ENCODE results near the gene PSMC5. TPM values are rescaled to one million over a fixed set of nuclear protein-coding genes. Genes with fewer than 3 reads are reported as not detected.
"Not testable (repeated sequence)": the region's sequence is repeated elsewhere in the genome, so short reads cannot be mapped to it uniquely, and the experiment has no call there.

The PSMC5 gene
- total RNA-seq, 8 experiments from 2014 or later = 27.2 to 110 (median 71.3) TPM

DNA sequence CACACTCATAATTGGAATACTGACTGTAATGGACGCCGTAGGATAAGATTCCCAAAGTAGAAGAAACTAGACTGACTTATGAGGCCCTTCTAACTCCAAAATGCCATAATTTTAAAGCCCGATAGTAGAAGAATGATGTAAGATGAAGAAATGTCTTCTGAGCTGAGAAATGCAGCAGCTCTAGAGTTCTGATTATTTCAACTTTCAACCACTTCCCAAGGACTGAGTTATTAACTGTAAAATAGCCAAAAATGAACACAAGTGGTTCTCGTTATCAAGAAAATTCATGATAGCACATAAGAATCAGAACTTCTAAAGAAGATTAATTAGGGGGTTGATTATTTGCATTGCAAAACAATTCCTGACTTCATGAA, 43.0 kb downstream of the PSMC5 start:
- H3K4me3 ChIP-seq; H3K27ac ChIP-seq; in situ Hi-C loops (cut with MboI; ENCODE audit: low pct_unique_long_range_greater_than_20kb in 2 of 9, low sequenced_read_pairs in 9 of 9, unreplicated experiment in 9 of 9); H3K4me1 ChIP-seq (replicated peaks in 1 of 2); ATAC-seq (replicated peaks in 6 of 8): not testable (repeated sequence)
- WGBS, 10 experiments = 14 to 95% (median 82%) methylated on average over 1 to 4 of the region's 4 CpGs; no CpG with 5 or more reads in 3 of the 10 experiments

DNA sequence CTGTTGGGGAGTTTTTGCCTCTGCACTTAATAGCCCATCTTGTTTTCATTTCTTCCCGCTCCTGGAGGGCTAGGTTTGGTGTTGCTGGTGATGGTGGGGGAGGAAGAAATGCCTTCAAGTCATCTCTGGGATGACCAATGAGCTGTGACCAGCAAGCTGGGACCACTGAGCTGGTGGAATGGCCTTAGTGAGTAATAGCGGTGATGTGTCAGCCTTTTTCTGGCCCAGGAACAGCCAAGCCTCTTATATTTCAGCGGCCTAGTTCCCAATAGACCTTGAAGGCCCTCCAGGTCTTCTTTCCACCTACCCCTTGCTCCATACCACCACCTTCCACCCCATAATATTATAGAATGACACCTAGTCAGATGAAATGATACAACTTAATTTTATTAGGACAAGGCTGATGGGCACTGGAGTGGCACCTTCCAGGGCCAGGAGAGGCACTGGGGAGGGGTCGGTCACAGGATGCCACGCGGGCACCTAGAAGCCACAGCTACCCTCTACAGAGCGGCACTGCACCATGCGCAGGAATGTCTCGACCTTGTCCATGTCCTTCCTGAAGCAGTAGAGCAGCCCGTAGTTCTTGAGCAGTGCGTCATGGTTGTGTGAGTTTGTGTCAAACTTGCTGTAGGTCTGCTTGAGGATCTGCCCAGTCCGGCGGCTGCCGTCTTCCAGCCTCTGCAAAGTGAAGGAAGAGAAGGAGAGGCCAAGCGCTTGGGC, 44.6 kb downstream of the PSMC5 start:
- H3K27ac ChIP-seq; in situ Hi-C loops (cut with MboI; ENCODE audit: low pct_unique_long_range_greater_than_20kb in 2 of 9, low sequenced_read_pairs in 9 of 9, unreplicated experiment in 9 of 9); ATAC-seq (replicated peaks in 6 of 8); H3K4me3 ChIP-seq; H3K4me1 ChIP-seq (replicated peaks in 1 of 2): not testable (repeated sequence)
- 60 to 82% methylated on average over 1 to 2 of the region's 15 CpGs; no CpG with 5 or more reads in 8 of the 10 experiments for WGBS, 10 experiments

GRCh38 chr17:63873577-63873976, 46.3 kb downstream of the PSMC5 start, which contains the start of gene CSH2:
Gene CSH2, minus strand, starts transcription at chr17:63873677. Its CDS starts 63 bp downstream, at chr17:63873614.
- no CpG with 5 or more reads among the region's 7 CpGs for WGBS, 10 experiments
- in situ Hi-C loops (cut with MboI; ENCODE audit: low pct_unique_long_range_greater_than_20kb in 2 of 9, low sequenced_read_pairs in 9 of 9, unreplicated experiment in 9 of 9); ATAC-seq (replicated peaks in 6 of 8); H3K27ac ChIP-seq; H3K4me1 ChIP-seq (replicated peaks in 1 of 2); H3K4me3 ChIP-seq: not testable (repeated sequence)

DNA sequence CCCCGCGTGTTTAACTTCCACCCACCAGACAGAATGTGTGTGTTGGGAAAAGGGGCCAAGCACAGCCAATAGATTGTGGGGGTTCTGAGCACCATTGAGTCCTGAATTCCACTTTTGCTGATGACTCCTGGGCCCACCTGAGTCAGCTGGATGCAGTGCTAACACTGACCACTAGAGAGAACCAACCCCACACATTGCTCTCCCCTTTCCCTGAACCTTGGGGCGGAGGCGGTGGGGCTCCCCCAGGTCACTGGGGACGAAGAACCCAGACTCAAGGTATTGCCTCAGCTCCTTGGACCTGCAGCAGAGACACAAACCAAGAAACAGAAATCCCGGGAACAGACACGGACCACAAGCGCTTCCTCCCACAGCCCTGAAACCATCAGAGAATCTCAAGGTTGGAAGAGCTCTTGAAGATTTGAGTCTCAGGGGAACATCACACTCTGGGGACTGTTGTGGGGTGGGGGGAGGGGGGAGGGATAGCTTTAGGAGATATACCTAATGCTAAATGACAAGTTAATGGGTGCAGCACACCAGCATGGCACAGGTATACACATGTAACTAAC, 46.9 kb downstream of the PSMC5 start:
- H3K4me3 ChIP-seq; H3K27ac ChIP-seq; H3K4me1 ChIP-seq (replicated peaks in 1 of 2); in situ Hi-C loops (cut with MboI; ENCODE audit: low pct_unique_long_range_greater_than_20kb in 2 of 9, low sequenced_read_pairs in 9 of 9, unreplicated experiment in 9 of 9); ATAC-seq (replicated peaks in 6 of 8): not testable (repeated sequence)
- WGBS, 10 experiments = no CpG with 5 or more reads among the region's 8 CpGs

GRCh38 chr17:63874693-63875092, 47.5 kb downstream of the PSMC5 start:
- H3K27ac ChIP-seq; H3K4me3 ChIP-seq; in situ Hi-C loops (cut with MboI; ENCODE audit: low pct_unique_long_range_greater_than_20kb in 2 of 9, low sequenced_read_pairs in 9 of 9, unreplicated experiment in 9 of 9); H3K4me1 ChIP-seq (replicated peaks in 1 of 2); ATAC-seq (replicated peaks in 6 of 8): not testable (repeated sequence)
- WGBS, 10 experiments = 38 to 93% (median 40%) methylated on average over 2 to 4 of the region's 6 CpGs; no CpG with 5 or more reads in 7 of the 10 experiments

DNA sequence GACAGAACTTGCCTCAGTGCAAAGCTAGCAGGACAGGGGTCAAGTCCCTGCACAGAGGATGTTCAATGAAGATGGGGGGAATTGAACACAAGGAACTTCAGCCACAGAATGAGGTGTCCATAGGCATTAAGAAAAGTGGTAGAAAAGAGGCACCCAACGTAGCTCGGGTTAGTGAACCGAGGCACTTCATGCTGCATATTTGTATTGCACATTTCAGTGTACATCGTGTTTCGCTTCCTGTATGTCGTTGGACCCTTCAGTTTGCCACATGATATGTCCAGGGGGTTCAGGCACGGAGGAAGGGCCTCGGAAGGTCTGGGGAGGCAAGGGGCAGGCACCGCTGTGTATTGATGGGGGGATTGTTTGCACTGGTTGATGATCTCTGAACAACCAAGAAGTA, 51.2 kb downstream of the PSMC5 start:
- 67 to 92% (median 75%) methylated on average over 1 to 4 of the region's 9 CpGs; no CpG with 5 or more reads in 5 of the 10 experiments for WGBS, 10 experiments
- H3K4me3 ChIP-seq; in situ Hi-C loops (cut with MboI; ENCODE audit: low pct_unique_long_range_greater_than_20kb in 2 of 9, low sequenced_read_pairs in 9 of 9, unreplicated experiment in 9 of 9); ATAC-seq (replicated peaks in 6 of 8); H3K4me1 ChIP-seq (replicated peaks in 1 of 2); H3K27ac ChIP-seq: not testable (repeated sequence)

DNA sequence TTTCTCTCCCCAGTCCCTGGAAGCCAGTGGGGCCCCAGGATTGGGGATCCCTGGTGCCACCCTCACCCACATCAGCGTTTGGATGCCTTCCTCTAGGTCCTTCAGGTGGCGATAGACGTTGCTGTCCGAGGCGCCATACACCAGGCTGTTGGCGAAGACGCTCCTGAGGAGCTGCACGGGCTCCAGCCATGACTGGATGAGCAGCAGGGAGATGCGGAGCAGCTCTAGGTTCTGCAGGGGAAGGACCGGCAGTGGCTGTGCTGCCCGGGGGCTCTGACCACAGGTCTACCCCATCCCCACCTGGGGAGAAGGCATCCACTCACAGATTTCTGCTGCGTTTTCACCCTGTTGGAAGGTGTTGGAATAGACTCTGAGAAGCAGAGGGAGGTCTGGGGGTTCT, 53.5 kb downstream of the PSMC5 start:
- ATAC-seq (replicated peaks in 6 of 8) = no peak
- 60 to 100% (median 96%) methylated on average over 1 to 2 of the region's 12 CpGs; no CpG with 5 or more reads in 4 of the 10 experiments for WGBS, 10 experiments
- in situ Hi-C loops (cut with MboI; ENCODE audit: low pct_unique_long_range_greater_than_20kb in 2 of 9, low sequenced_read_pairs in 9 of 9, unreplicated experiment in 9 of 9) = no loop called here
- Histone ChIP-seq H3K4me1 (replicated peaks in 1 of 2) (no peaks in the 10 kb centered on the region), H3K27ac (no peak overlapping the region), H3K4me3 (no peak overlapping the region)

DNA sequence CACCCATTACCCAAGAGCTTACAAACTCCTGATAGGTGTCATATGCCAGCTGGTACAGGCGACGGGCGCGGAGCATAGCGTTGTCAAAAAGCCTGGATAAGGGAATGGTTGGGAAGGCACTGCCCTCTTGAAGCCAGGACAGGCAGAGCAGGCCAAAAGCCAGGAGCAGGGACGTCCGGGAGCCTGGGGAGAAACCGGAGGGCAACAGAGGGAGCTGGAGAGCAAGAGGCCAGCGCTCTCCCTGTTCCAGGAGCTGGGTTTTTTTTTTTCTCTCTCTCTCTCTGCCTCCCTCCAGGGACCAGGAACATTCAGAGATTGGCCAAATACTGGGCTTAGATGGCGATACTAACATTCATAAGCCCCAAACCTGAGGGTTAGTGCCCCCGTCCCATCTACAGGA, 54.1 kb downstream of the PSMC5 start:
- H3K27ac ChIP-seq; H3K4me3 ChIP-seq; H3K4me1 ChIP-seq (replicated peaks in 1 of 2); in situ Hi-C loops (cut with MboI; ENCODE audit: low pct_unique_long_range_greater_than_20kb in 2 of 9, low sequenced_read_pairs in 9 of 9, unreplicated experiment in 9 of 9); ATAC-seq (replicated peaks in 6 of 8): not testable (repeated sequence)
- 20 to 74% (median 52%) methylated on average over 1 to 6 of the region's 11 CpGs; no CpG with 5 or more reads in 5 of the 10 experiments for WGBS, 10 experiments

Other genes starting within 250 kb of the PSMC5 start
- 10 to 100 TPM; 11.5 to 31.5 (median 22.4) TPM for gene TACO1, start 226.5 kb upstream of the PSMC5 start, total RNA-seq
- 10 to 100 TPM; 11.0 to 25.4 (median 15.1) TPM for gene MAP3K3, start 205.0 kb upstream of the PSMC5 start, total RNA-seq
- 10 to 100 TPM in 5 of 8 experiments, 1 to 10 TPM in 2, under 1 TPM in 1; 0.97 to 64.4 (median 17.8) TPM for gene LIMD2, start 127.3 kb upstream of the PSMC5 start, total RNA-seq
- gene STRADA, start 85.6 kb upstream of the PSMC5 start, total RNA-seq = 10 to 100 TPM; 23.3 to 88.1 (median 33.4) TPM
- gene CCDC47, start 53.8 kb upstream of the PSMC5 start, total RNA-seq = 10 to 100 TPM; 44.4 to 93.5 (median 54.2) TPM
- 100 to 1,000 TPM in 3 of 8 experiments, 10 to 100 TPM in 5; 62.4 to 169 (median 85.4) TPM for gene DDX42, start 53.3 kb upstream of the PSMC5 start, total RNA-seq
- 10 to 100 TPM; 26.3 to 69.5 (median 38.7) TPM for gene FTSJ3, start 232 bp downstream of the PSMC5 start, total RNA-seq
- 100 to 1,000 TPM in 1 of 8 experiments, 10 to 100 TPM in 7; 10.7 to 114 (median 24.8) TPM for gene SMARCD2, start 15.3 kb downstream of the PSMC5 start, total RNA-seq
- gene CSH2, start 46.2 kb downstream of the PSMC5 start, total RNA-seq = under 1 TPM in 1 of 8 experiments, not detected in 7; 0.57 TPM
- not detected for gene GH2, start 54.5 kb downstream of the PSMC5 start, total RNA-seq
- gene CSH1, start 69.1 kb downstream of the PSMC5 start, total RNA-seq = under 1 TPM in 2 of 8 experiments, not detected in 6; 0.24 to 0.46 TPM
- under 1 TPM in 5 of 8 experiments, not detected in 3; 0.14 to 0.45 (median 0.31) TPM for gene CSHL1, start 83.8 kb downstream of the PSMC5 start, total RNA-seq
- not detected for gene GH1, start 91.4 kb downstream of the PSMC5 start, total RNA-seq
- 1 to 10 TPM in 3 of 8 experiments, under 1 TPM in 4, not detected in 1; 0.14 to 2.1 (median 0.94) TPM for gene CD79B, start 104.9 kb downstream of the PSMC5 start, total RNA-seq
- gene SCN4A, start 145.5 kb downstream of the PSMC5 start, total RNA-seq = 1 to 10 TPM in 4 of 8 experiments, under 1 TPM in 4; 0.04 to 2.1 (median 1.0) TPM
- 10 to 100 TPM in 1 of 8 experiments, 1 to 10 TPM in 1, under 1 TPM in 6; 0.36 to 25.1 (median 0.53) TPM for gene PRR29, start 170.9 kb downstream of the PSMC5 start, total RNA-seq
- gene ICAM2, start 193.2 kb downstream of the PSMC5 start, total RNA-seq = 10 to 100 TPM in 1 of 8 experiments, 1 to 10 TPM in 2, under 1 TPM in 3, not detected in 2; 0.32 to 11.5 (median 1.0) TPM